K562 treated with DMSO at 1 percent for 48 hours (cell line): ENCODE data around the gene PDLIM7. TPM values are rescaled to one million over a fixed set of nuclear protein-coding genes. Genes with fewer than 3 reads are reported as not detected.

Experiments
- total RNA-seq: library from RNA; unstranded; fragments of 300-600 nt; gene quantifications from 2 replicates; pipeline ENCODE4 v1.2.3, GENCODE V29; 2022; ENCODE audit warnings: low replicate concordance; ENCODE audit errors: extremely low read depth

Gene PDLIM7, protein sequence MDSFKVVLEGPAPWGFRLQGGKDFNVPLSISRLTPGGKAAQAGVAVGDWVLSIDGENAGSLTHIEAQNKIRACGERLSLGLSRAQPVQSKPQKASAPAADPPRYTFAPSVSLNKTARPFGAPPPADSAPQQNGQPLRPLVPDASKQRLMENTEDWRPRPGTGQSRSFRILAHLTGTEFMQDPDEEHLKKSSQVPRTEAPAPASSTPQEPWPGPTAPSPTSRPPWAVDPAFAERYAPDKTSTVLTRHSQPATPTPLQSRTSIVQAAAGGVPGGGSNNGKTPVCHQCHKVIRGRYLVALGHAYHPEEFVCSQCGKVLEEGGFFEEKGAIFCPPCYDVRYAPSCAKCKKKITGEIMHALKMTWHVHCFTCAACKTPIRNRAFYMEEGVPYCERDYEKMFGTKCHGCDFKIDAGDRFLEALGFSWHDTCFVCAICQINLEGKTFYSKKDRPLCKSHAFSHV
- total RNA-seq: not detected in 2 replicates

DNA sequence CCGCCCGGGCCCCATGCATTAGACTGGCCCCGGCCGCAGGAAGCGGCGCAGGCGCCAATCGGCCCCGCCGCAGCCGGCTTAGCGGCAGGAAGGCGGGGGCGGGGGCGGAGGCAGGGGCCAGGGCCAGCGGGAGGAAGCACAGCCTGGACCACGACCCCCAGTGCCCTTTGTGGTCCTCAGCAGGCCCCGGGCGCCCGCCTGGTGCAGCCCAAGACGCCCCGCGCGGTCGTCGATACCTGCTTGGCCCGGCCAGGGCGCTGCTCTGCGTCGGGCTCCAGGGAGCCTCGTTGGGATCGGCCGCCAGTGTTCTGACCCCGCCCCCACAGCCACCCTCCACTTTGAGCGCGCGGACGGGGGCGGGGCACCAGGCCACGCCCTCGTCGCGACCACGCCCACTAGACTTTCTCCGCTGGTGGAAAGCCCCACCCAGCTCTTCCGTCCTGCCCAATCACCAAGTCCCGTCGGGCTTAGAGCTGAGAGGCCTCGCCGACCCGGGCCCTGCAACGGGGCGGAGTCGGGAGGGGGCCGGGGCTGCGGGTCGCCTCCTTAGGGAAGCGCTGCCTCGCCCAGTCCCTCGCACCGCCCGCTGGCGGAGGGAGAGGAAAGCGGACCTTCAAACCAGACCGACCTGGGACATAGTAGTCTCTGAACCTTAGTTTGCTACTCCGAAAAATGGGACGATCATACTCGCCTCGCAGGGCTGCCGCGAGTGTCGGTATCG, at the start of gene PDLIM7:
PDLIM7 (minus strand) TSS at position 313 of the 721 bp plus-strand sequence. CDS start 1,092 bp downstream, outside the sequence.

DNA sequence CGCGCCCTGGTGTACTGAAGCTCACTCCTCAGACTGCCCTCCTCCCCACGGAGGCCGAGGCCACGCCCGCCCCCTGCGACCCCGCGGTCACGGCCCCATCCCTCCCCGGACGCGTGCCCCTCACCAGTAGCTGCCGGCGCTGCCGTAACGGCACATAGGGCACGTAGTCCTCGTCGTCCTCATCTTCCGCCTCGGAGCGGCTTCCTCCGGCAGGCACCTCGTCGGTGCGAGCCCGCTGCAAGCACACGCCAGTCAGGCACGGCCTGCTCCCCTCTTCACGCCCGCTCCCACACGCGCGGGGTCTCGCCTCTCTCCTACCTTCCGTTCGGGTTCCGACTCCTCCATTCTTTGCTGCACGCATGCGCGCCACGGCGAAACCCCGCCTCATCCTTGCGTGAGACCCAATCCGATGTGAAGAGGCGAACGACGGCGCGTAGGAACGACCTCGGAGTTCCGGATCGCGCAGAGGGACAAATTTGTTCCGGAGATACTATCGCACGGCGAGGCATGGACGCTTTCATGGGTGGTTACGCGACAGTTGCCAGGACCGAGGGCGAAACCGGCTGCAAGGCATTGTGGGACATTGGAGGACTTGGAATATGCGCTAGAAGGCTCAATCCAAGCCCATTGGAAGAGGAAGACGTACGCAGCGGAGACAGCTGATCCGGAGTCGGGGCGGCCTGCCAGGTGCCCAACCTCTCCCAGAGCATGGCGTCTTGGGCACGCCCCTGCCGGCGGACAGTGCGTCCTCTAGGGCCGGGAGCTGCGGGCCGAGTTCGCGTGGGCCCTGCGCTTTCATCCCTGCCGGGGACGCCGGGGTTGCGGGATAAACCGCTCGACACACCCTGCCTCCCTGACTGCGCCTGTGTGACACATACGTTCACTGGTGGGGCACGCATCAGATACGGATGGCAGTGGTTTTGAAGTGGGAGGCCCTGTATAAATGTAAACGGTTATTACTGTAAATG, 19.5 kb upstream of the PDLIM7 start, which contains the start of gene DDX41:
DDX41 (minus strand) TSS at position 361 of the 968 bp plus-strand sequence; CDS start at position 345, 16 bp downstream.

DNA sequence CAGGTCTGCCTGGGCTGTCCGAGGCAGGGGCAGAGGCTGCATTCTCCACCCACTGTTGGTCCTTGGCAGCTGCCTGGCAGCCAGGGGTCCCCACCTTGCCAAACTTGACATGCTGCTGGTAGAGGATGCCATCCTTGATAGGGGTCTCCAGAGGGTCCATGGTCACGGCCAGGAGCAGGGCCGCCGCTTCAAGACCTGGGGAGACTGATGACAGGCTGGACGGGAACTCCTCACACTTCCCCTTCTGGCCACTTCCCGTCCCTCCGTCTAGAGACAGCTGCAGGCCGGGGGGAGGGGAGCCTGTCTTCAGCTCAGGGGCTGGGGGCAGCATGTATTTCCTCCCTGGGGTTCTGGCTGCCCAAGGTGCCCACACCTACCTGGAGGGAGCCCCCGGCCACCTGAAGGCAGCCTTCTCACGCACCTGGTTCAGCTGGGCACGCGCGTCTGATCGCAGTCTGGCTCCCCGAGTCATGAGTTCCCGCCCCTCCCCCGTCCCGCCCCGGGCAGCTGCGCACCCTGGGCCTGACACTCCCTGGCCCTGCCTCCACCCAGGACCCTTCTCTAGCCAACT, 12.1 kb upstream of the PDLIM7 start, which contains the start of gene DOK3:
DOK3 (minus strand) TSS at position 446 of the 571 bp plus-strand sequence; CDS start at position 160, 286 bp downstream.

DNA sequence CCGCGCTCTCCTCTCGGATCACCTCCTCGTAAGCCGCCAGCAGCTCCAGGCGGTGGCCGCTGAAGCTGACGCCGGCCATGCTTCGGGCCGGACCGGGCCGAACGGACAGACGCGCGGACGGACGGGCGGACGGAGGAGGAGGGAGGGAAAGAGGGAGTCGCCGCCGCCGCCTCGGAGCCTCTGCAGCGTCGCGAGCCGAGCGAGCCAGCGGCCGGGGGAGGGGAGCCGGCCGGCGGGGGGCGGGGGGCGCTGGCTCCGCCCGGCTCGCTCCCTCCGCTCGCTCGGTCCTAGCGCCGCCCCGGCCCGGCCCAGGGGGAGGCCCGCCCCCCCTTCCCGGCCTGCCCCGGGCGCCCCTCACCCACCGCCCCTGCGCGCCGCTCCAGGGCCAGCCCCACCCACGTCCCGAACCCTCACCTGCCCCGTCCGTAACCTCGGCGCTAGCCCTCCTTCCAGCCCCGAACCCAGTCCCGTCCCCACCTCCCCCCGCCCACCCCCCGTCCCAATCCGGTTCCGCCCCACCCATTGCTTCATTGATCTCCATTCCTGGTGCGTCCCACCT, 23.9 kb downstream of the PDLIM7 start, which contains the start of gene DBN1:
DBN1 (minus strand) TSS at position 192 of the 559 bp plus-strand sequence; CDS start at position 79, 113 bp downstream.

DNA sequence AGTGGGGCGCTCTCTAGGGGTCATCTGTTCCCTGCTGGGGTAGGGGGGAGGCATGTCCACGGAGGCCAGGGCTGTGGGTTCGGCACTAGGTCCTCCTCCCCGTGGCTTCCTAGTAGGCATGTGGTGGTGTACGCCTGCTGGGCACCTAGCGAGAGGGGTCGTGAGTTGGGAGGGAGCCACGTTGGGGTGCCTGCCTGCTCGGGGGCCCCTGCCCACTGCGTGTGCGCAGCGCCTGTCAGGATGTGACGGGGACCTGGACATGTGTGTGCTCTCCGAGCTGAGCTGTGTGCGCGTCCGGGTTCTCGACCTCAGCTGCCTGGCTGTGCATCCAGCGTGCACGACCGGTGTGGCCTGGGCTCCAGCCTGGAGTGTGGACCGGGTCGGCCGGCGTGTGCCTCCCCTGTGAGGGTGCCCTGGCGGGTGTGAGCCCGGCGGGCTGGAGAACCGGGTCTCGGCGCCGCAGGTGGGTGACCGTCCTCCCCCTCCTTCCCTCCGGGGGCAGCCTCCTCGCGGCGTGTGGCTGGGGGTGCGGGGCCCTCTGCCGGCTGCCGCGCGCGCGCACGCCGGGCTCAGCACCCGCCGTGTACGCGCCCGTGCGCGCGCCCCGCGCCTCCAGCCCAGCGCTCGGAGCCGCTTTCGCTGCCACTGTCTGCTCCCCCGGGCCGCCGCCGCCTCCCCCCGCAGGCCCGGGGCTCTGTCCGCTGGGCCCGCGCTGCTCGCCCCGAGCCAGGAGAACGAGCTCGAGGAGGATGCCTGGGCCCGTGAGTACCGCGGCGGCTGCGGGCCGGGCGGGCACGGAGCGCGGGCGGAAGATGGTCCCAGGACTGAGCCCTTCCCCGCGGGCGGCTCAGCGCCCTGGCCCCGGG, 51.0 kb downstream of the PDLIM7 start, which contains the start of gene PRR7:
PRR7 (plus strand) TSS at position 615 of the 866 bp plus-strand sequence. CDS start 8,254 bp downstream, outside the sequence.

Other genes starting within 250 kb of the PDLIM7 start
- gene RAB24, start 193.9 kb downstream of the PDLIM7 start, total RNA-seq: not detected in 2 replicates
- not detected in 2 replicates for gene PRELID1, start 193.8 kb downstream of the PDLIM7 start, total RNA-seq
- gene MXD3, start 185.7 kb downstream of the PDLIM7 start, total RNA-seq: not detected in 2 replicates
- gene LMAN2, start 145.9 kb downstream of the PDLIM7 start, total RNA-seq: 1,046 TPM in 1 of 2 replicates, not detected in the other
- not detected in 2 replicates for gene RGS14, start 139.7 kb downstream of the PDLIM7 start, total RNA-seq
- not detected in 2 replicates for gene SLC34A1, start 113.2 kb downstream of the PDLIM7 start, total RNA-seq
- gene PFN3, start 96.9 kb downstream of the PDLIM7 start, total RNA-seq: not detected in 2 replicates
- gene F12, start 88.0 kb downstream of the PDLIM7 start, total RNA-seq: not detected in 2 replicates
- not detected in 2 replicates for gene GRK6, start 70.9 kb downstream of the PDLIM7 start, total RNA-seq
- not detected in 2 replicates for gene PRR7, start 50.8 kb downstream of the PDLIM7 start, total RNA-seq
- gene DBN1, start 24.0 kb downstream of the PDLIM7 start, total RNA-seq: not detected in 2 replicates
- gene DOK3, start 12.2 kb upstream of the PDLIM7 start, total RNA-seq: not detected in 2 replicates
- not detected in 2 replicates for gene DDX41, start 19.4 kb upstream of the PDLIM7 start, total RNA-seq
- gene FAM193B, start 57.0 kb upstream of the PDLIM7 start, total RNA-seq: not detected in 2 replicates
- 295 TPM in 1 of 2 replicates, not detected in the other for gene TMED9, start 94.6 kb upstream of the PDLIM7 start, total RNA-seq
- not detected in 2 replicates for gene B4GALT7, start 102.5 kb upstream of the PDLIM7 start, total RNA-seq